Activated B cell treated with CpG ODN at 0.5 μM for 24 hours (primary cell): ENCODE measurements around the gene PACRG. TPM values are rescaled to one million over a fixed set of nuclear protein-coding genes. Genes with fewer than 3 reads are reported as not detected.

ENCODE experiments used
- ATAC-seq: fragments of 200-7000 bp; cut with Tn5 transposase; one replicate; pipeline ENCODE4 v1.10.0; 2021; ENCODE audit warnings: low read depth, mild to moderate bottlenecking, moderate library complexity
- CTCF ChIA-PET: fragments of 350-600 bp; sonication (Branson Sonifier 250); formaldehyde crosslinking; loops from one replicate; lab custom pipeline; 2021; ENCODE audit warnings: antibody characterized with exemption; lab: Charles Lee
- POLR2A ChIA-PET: fragments of 350-600 bp; sonication (Branson Sonifier 250); formaldehyde crosslinking; loops from one replicate; lab custom pipeline; 2021; ENCODE audit warnings: antibody characterized with exemption; lab: Charles Lee
- DNase-seq: peaks from one replicate; pipeline ENCODE4 v3.0.0; 2022
- H3K27ac Mint-ChIP-seq: one replicate; pipeline ENCODE4 v1.8.0; 2020; ENCODE audit warnings: mixed read lengths
- H3K27me3 Mint-ChIP-seq: one replicate; pipeline ENCODE4 v1.8.0; 2021; ENCODE audit warnings: mixed read lengths
- H3K36me3 Mint-ChIP-seq: one replicate; pipeline ENCODE4 v1.8.0; 2021; ENCODE audit warnings: low read depth, mixed read lengths
- H3K4me1 Mint-ChIP-seq: one replicate; pipeline ENCODE4 v1.8.0; 2021; ENCODE audit warnings: mixed read lengths
- H3K4me3 Mint-ChIP-seq: one replicate; pipeline ENCODE4 v1.8.0; 2020; ENCODE audit warnings: mild to moderate bottlenecking, mixed read lengths
- H3K9me3 Mint-ChIP-seq: one replicate; pipeline ENCODE4 v1.8.0; 2020; ENCODE audit warnings: mixed read lengths
- CTCF ChIP-seq: fragments of 200-600 bp; IDR thresholded peaks from one replicate; pipeline ENCODE4 v1.8.0; 2022; ENCODE audit warnings: antibody characterized with exemption, mild to moderate bottlenecking
- intact Hi-C: fragments of 100-400 bp; cut with micrococcal nuclease; formaldehyde crosslinking; loops from one replicate; pipeline ENCODE4 v1.15.1; 2024
- total RNA-seq: library from RNA; stranded (reverse); gene quantifications from 2 replicates; pipeline ENCODE4 v1.2.3, GENCODE V29; 2022

PACRG gene
- total RNA-seq, 1 donor from 2014 or later, result not detected

- ATAC-seq (no peak), DNase-seq (no peak)
- intact Hi-C loops, result loop anchor here (10.0 kb wide), 1 partner anchor 377 kb away; no protein-coding TSS in a partner anchor
- Mint-ChIP-seq H3K4me1 (no peaks in the 10 kb centered on the region), H3K36me3 (no peaks in the 10 kb centered on the region), H3K27ac (no peak overlapping the region), H3K4me3 (no peak overlapping the region), H3K9me3 (no peaks in the 10 kb centered on the region), H3K27me3 (peaks cover 8% of the 10 kb centered on the region)
- CTCF ChIA-PET, result interaction anchor here (1.6 kb wide), 1 partner anchor 19 kb away, joined by 5 read pairs; no protein-coding TSS in a partner anchor
- POLR2A ChIA-PET, result no interaction called here
- no peak for TF ChIP-seq CTCF
These were observed 450.2 kb downstream of the PACRG start for GRCh38 chr6:163177892-163178420.

GRCh38 chr6:163179061-163179460 lies 451.3 kb downstream of the PACRG start:
- intact Hi-C loops, result loop anchor here (10.0 kb wide), 1 partner anchor 376 kb away; no protein-coding TSS in a partner anchor
- no peak overlapping the region for H3K4me3 Mint-ChIP-seq
- no peaks in the 10 kb centered on the region for H3K36me3 Mint-ChIP-seq
- DNase-seq, result no peak
- H3K9me3 Mint-ChIP-seq, result no peaks in the 10 kb centered on the region
- no peak for ATAC-seq
- no peak overlapping the region for H3K27ac Mint-ChIP-seq
- H3K4me1 Mint-ChIP-seq, result no peaks in the 10 kb centered on the region
- peaks cover 8% of the 10 kb centered on the region for H3K27me3 Mint-ChIP-seq
- POLR2A ChIA-PET, result no interaction called here
- no peak for TF ChIP-seq CTCF
- CTCF ChIA-PET, result interaction anchor here (1.6 kb wide), 1 partner anchor 20 kb away, joined by 5 read pairs; no protein-coding TSS in a partner anchor

- intact Hi-C loops, result loop anchor here (5.0 to 10.0 kb wide), 2 partner anchors 238 to 375 kb away; no protein-coding TSS in a partner anchor
- ChIA-PET POLR2A (no interaction called here), CTCF (interaction anchor here (1.4 kb wide), 1 partner anchor 15 kb away, joined by 4 read pairs; no protein-coding TSS in a partner anchor)
- no peak for DNase-seq
- no peaks in the 10 kb centered on the region for H3K36me3 Mint-ChIP-seq
- no peaks in the 10 kb centered on the region for H3K9me3 Mint-ChIP-seq
- no peak overlapping the region for H3K27ac Mint-ChIP-seq
- no peak for TF ChIP-seq CTCF
- no peaks in the 10 kb centered on the region for H3K4me1 Mint-ChIP-seq
- ATAC-seq, result no peak
- peaks cover 8% of the 10 kb centered on the region for H3K27me3 Mint-ChIP-seq
- no peak overlapping the region for H3K4me3 Mint-ChIP-seq
These were observed 451.9 kb downstream of the PACRG start for GRCh38 chr6:163179721-163180120.

- no peak for ATAC-seq
- H3K4me3 Mint-ChIP-seq, result no peak overlapping the region
- ChIA-PET POLR2A (no interaction called here), CTCF (interaction anchor here (1.4 kb wide), 1 partner anchor 16 kb away, joined by 4 read pairs; no protein-coding TSS in a partner anchor)
- no peak for DNase-seq
- H3K27ac Mint-ChIP-seq, result no peak overlapping the region
- no peaks in the 10 kb centered on the region for H3K9me3 Mint-ChIP-seq
- peaks cover 3% of the 10 kb centered on the region for H3K27me3 Mint-ChIP-seq
- intact Hi-C loops, result loop anchor here (1.0 to 5.0 kb wide), 2 partner anchors 236 to 775 kb away; no protein-coding TSS in a partner anchor
- TF ChIP-seq CTCF, result no peak
- no peaks in the 10 kb centered on the region for H3K4me1 Mint-ChIP-seq
- H3K36me3 Mint-ChIP-seq, result no peaks in the 10 kb centered on the region
These were observed 453.2 kb downstream of the PACRG start for GRCh38 chr6:163180874-163181541.

GRCh38 chr6:163181666-163182180 lies 453.9 kb downstream of the PACRG start:
- TF ChIP-seq CTCF, result no peak
- no peaks in the 10 kb centered on the region for H3K36me3 Mint-ChIP-seq
- no peak overlapping the region for H3K4me3 Mint-ChIP-seq
- H3K27ac Mint-ChIP-seq, result no peak overlapping the region
- POLR2A ChIA-PET, result no interaction called here
- no peak for ATAC-seq
- no peaks in the 10 kb centered on the region for H3K4me1 Mint-ChIP-seq
- CTCF ChIA-PET, result no interaction called here
- no peaks in the 10 kb centered on the region for H3K9me3 Mint-ChIP-seq
- peaks cover 3% of the 10 kb centered on the region for H3K27me3 Mint-ChIP-seq
- intact Hi-C loops, result loop anchor here (1.0 to 5.0 kb wide), 2 partner anchors 236 to 775 kb away; no protein-coding TSS in a partner anchor
- no peak for DNase-seq
